HG03064 (cell line): Measurements from ENCODE around the gene RTP3.

Experiments
- ATAC-seq: cut with Tn5 transposase; IDR thresholded peaks from one replicate; pipeline ENCODE4 v1.9.1; 2021; ENCODE audit warnings: low read depth; ENCODE audit not compliant: unreplicated experiment

Gene RTP3

GRCh38 chr3:46468753-46469600, 28.8 kb upstream of the RTP3 start:
- ATAC-seq = no peak

DNA sequence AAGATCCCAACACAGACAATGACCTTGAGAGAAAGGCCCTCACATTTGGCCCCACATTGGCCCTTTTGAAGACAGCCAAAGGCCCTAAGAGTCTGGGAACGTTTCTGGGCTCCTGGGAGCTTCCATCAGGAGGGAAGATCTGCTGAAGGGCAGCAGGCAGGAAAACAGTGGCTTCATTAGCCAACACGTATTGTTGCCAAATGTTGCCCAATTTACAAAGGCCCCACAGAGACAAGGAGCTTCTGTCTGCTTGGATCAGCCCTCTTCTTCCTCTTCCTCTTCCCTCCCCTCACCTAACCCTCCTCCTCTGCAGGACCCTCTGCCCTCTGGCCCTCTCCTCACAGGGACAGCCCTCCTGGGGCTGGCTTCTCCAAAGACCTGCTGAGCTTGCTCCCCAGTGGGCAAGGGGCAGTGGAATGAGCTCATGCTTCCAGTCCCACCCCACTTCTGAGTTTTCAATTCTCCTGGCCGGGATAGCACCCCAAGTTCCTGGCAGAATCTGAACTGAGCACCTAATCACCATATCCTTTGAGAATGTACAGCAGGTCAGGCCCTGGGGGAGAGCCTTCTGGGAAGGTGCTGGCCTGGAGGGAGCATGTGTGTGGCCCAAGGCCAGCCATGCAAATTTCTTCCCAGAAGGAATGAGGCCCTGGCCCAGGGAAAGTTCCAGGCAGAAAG, 28.0 kb upstream of the RTP3 start:
- ATAC-seq = no peak

DNA sequence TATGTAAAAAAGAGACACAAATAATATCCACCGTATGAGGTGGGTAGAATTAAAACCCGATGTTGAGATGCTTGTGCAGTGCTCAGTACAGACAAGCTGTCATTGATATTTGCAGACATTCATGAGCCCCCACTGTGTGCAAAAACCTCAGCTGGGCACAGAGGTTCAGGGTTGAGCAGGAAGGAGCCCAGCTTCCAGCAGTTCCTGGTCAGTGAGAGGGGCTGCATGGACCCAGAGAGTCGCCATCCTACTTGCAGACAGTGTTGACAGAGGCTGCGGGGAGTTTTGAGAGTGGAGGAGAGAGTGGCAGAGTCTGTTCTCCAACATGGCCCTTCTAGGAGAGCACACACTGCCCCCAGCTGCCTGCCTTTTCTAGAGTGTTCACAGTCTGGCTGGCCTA, 26.9 kb upstream of the RTP3 start:
- no peak for ATAC-seq

- ATAC-seq = no peak
These were observed 26.3 kb upstream of the RTP3 start for GRCh38 chr3:46471371-46471914.

DNA sequence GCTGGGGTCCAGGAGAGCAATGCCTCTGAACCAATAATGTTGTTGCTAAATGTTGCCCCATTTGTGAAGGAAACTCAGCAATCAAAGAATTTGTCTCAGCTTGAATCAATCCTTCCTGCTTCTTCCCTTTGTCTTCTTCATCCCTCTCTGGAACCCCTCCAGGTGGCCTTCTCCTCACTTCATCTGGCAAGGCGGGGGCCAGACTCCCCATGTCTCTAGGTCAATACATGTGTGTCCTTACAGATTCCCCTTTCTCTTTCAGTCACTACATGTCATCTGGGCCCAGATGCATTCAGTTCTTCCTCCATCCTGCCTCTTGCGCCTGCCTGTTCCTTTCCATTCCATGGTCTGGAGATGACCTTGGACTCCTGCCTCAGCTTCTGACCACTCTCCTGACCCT, 25.0 kb upstream of the RTP3 start:
- ATAC-seq = no peak

- no peak for ATAC-seq
These were observed 20.6 kb upstream of the RTP3 start for GRCh38 chr3:46477145-46477544.

- no peak for ATAC-seq
These were observed 20.0 kb upstream of the RTP3 start for GRCh38 chr3:46477756-46478155.

DNA sequence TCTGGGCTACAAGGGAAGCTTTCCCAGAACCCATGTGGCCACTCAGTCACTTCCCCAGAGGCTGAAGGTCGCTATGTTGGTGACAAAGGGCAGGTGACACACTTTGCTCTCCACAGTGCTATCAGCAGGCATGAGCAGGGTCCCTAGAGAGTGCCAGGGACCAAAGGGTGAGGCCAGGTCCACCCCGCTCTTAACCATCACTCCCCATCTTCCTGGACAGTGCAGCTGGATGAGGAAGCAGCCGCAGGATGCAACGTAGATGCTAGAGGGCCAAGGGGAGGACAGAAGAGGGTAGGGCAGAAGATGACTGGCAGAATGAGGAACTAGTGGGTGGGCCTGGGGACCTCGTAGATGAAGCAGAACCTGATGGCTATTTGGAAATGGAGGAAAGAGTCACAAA, 19.4 kb upstream of the RTP3 start:
- no peak for ATAC-seq

DNA sequence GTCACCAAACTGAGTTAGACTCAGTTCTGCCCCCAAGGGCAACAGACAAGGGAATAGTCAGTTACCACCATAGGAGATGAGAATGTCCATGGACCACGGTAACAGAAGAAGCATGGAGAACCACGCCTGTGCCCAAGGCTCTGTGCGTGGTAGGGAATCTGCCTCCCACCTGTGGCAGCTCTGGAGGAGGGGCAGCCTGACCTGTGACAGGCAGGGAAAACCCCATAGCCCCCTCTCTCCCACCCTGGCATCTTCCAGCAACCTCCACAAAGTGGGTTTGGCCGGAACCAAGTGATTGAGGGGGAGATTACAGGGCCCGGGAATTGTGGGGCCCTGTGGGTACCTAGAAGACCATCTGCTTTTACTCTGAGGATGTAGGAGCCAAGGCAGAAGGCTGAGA, 18.8 kb upstream of the RTP3 start:
- ATAC-seq = no peak

DNA sequence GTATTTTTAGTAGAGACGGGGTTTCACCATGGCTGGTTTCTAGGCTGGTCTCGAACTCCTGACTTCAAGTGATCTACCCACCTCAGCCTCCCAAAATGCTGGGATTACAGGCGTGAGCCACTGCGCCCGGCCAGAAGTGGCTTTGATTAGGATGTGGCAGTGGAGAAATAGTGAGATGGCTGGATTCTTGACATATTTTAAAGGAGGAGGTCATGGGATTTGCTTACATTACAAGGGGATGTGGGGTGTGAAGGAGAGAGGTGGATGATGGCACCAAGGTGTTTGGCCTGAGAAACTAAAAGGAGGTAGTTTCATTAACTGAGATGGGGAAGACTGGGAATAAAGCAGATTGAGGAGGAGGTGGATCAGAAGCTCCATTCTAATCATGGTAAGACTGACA, 18.1 kb upstream of the RTP3 start:
- no peak for ATAC-seq

DNA sequence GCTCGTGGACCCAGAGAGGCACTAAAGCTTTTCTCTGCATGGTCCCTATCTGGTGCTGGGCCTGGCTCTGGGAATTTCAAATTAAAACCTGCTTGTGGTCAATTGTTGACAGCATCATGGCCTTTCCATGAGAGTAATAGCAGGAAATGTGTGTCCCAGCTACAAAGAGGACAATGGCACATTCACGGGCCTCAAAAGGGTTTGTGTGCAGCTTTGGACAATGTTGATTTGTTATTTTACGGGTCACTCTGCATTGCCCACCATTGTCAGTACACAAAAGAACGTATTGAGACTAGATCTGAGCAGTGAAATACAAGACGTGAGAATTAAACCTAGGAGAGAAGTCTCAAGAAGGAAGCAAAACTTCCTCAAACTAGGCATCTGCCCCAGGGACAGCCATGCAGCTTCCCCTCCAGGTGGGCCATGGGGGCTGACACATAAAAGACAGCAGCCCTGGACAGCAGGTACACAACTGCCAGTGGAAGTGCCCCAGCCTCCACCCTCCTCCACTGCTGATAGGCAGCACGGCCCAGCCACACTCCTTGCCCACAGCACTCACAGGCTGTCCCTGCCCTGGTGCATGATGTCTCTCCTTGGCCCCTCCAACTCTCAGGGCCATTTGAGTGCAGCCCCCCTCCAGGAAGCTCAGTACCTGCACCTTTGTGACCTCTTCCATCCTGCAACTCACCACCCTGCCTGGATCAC, 17.1 kb upstream of the RTP3 start:
- no peak for ATAC-seq

DNA sequence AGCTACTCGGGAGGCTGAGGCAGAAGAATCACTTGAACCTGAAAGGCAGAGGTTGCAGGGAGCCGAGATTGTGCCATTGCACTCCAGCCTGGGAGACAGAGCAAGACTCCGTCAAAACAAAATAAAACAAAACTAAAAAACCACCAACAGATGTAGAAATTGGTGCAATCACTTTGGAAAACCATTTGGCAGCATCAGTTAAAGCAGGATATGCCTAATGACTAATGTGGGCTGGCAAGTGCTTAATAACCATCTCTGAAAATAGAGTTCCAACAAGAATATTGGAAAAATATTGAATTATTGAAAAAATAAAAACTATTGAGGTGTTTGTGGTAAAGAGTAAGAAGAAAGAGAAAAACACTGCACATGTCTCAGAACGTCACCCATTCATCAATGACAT, 16.1 kb upstream of the RTP3 start:
- no peak for ATAC-seq

GRCh38 chr3:46482632-46483350, 15.0 kb upstream of the RTP3 start:
- ATAC-seq = no peak

GRCh38 chr3:46483825-46484224, 14.0 kb upstream of the RTP3 start:
- ATAC-seq = no peak

- ATAC-seq = no peak
These were observed 13.4 kb upstream of the RTP3 start for GRCh38 chr3:46484388-46484787.

GRCh38 chr3:46484911-46485778, 12.6 kb upstream of the RTP3 start:
- no peak for ATAC-seq

- ATAC-seq = no peak
These were observed 12.0 kb upstream of the RTP3 start for GRCh38 chr3:46485779-46486175.

GRCh38 chr3:46488735-46489361, 8.9 kb upstream of the RTP3 start:
- peak; percentile 88 for ATAC-seq

- ATAC-seq = no peak
These were observed 8.4 kb upstream of the RTP3 start for GRCh38 chr3:46489381-46489780.
